ENCODE measurements around the gene PPP3R1.

- TF ChIP-seq EP300 (IDR thresholded peaks at IDR 0.05), result no peak
- no peak for TF ChIP-seq CTCF (IDR thresholded peaks at IDR 0.05)
- no peak for TF ChIP-seq POLR2A (IDR thresholded peaks at IDR 0.05)
- no peak for TF ChIP-seq POLR2AphosphoS5 (IDR thresholded peaks at IDR 0.05)
Observed at GRCh38 chr2:68294187-68294586, 41.9 kb upstream of the PPP3R1 start.
